Kidney (tissue), 14 donors: ENCODE data around the gene SYT4. TPM values are rescaled to one million over a fixed set of nuclear protein-coding genes. Genes with fewer than 3 reads are reported as not detected.
"Not testable (repeated sequence)": the region's sequence is repeated elsewhere in the genome, so short reads cannot be mapped to it uniquely, and the experiment has no call there.

Experiments
- DNase-seq, 5 donors: peaks; one replicate each; pipeline ENCODE4 v3.0.0-alpha.2; 2013 to 2020
- FAIRE-seq: peaks from 2 replicates; lab custom pipeline; 2012; peaks lifted over from hg19 to GRCh38; lab: Jason Lieb, UNC
- H3K27ac ChIP-seq, 2 donors: one replicate each; pipeline ENCODE4 v1.7.0; 2013; ENCODE audit warnings: low read depth in 2 of 2, low read length in 2 of 2, inconsistent platforms in 1 of 2
- H3K27me3 ChIP-seq: one replicate; pipeline ENCODE4 v1.7.1; 2013; ENCODE audit warnings: low read length, inconsistent platforms; ENCODE audit not compliant: control insufficient read depth, insufficient read depth
- H3K36me3 ChIP-seq, 3 donors: one replicate each; pipeline versions ENCODE4 v1.7.0 to v1.7.1; 2013; ENCODE audit warnings: low read length in 3 of 3, control low read depth in 1 of 3, inconsistent platforms in 1 of 3; ENCODE audit not compliant: insufficient read depth in 3 of 3, control insufficient read depth in 2 of 3
- H3K4me1 ChIP-seq, 3 donors: one replicate each; pipeline versions ENCODE4 v1.7.0 to v1.7.1; 2013; ENCODE audit warnings: low read length in 3 of 3, inconsistent platforms in 1 of 3, low read depth in 1 of 3; ENCODE audit not compliant: control insufficient read depth in 2 of 3, insufficient read depth in 2 of 3
- H3K4me3 ChIP-seq, 3 donors: one replicate each; pipeline versions ENCODE4 v1.7.0 to v1.8.1; 2013; ENCODE audit warnings: low read length in 3 of 3, control low read depth in 1 of 3, inconsistent platforms in 1 of 3
- H3K9ac ChIP-seq, 3 donors: one replicate each; pipeline versions ENCODE4 v1.7.0 to v1.7.1; 2013; ENCODE audit warnings: low read length in 3 of 3, control low read depth in 1 of 3, inconsistent platforms in 1 of 3
- H3K9me3 ChIP-seq, 3 donors: one replicate each; pipeline versions ENCODE4 v1.7.0 to v1.7.1; 2013; ENCODE audit warnings: low read length in 3 of 3, control low read depth in 1 of 3, inconsistent platforms in 1 of 3; ENCODE audit not compliant: control insufficient read depth in 2 of 3, insufficient read depth in 1 of 3
- intact Hi-C: fragments of 100-400 bp; cut with DNase I; formaldehyde crosslinking; loops from one replicate; pipeline ENCODE4 v1.11.1; 2022
- polyA plus RNA-seq: library from polyadenylated mRNA; stranded (reverse); fragments of 350-450 nt; fragmentation: Illumina TruSeq; extraction: RNeasy Lipid Tissue Mini Kit (QIAGEN cat#74804); gene quantifications from one replicate; pipeline ENCODE4 v1.2.3, GENCODE V29; 2014; ENCODE audit warnings: low read depth, low replicate concordance; ENCODE audit not compliant: insufficient read depth
- total RNA-seq: library from RNA; stranded (reverse); fragmentation: NEBNext Ultra II Directional; extraction: Animal tissue kit (Norgen Biotek cat#: 25700); gene quantifications from one replicate; pipeline ENCODE4 v1.2.1, GENCODE V29; 2021
- TF ChIP-seq, protein P1 (sequence below): IDR thresholded peaks from 3 replicates; pipeline ENCODE4 v1.5.1; 2012; ENCODE audit warnings: mild to moderate bottlenecking, moderate library complexity, borderline replicate concordance; ENCODE audit not compliant: insufficient read depth; ENCODE audit errors: extremely low read depth
- donor health status: control.
- donor health status: control.
- donor health status: control.
- donor health status: control.
- donor health status: control.
- donor health status: DM: yes; HTN: yes; CAD: no.
- donor health status: Normal renal cell carcinoma (clear cell type).

Gene SYT4
- total and polyA plus RNA-seq, 2 donors from 2014 or later: not detected

DNA sequence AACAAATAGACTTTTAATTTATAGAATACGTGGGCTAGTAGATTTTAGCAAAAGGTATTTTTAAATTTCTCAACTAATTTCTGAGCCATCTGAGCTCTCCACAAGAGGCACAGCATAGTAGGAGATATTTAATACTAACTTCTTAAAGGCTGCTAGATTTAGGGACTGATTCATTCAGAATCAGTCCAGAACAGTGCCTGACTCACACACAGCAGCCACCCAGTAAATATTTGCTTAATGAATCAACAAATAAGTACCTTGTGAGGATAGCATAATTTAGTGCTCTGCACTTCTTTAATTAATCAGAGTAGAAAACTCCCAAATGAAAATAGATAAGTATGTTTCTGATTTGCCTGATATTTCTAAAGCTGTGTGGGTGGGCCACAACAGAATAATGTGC, 35.6 kb upstream of the SYT4 start:
- no peak for DNase-seq
- Histone ChIP-seq H3K9ac (no peak overlapping the region), H3K36me3 (no peaks in the 10 kb centered on the region), H3K4me3 (no peak overlapping the region), H3K27ac (no peak overlapping the region), H3K4me1 (no peaks in the 10 kb centered on the region), H3K27me3 (no peaks in the 10 kb centered on the region), H3K9me3 (no peaks in the 10 kb centered on the region)
- TF ChIP-seq, protein P1, sequence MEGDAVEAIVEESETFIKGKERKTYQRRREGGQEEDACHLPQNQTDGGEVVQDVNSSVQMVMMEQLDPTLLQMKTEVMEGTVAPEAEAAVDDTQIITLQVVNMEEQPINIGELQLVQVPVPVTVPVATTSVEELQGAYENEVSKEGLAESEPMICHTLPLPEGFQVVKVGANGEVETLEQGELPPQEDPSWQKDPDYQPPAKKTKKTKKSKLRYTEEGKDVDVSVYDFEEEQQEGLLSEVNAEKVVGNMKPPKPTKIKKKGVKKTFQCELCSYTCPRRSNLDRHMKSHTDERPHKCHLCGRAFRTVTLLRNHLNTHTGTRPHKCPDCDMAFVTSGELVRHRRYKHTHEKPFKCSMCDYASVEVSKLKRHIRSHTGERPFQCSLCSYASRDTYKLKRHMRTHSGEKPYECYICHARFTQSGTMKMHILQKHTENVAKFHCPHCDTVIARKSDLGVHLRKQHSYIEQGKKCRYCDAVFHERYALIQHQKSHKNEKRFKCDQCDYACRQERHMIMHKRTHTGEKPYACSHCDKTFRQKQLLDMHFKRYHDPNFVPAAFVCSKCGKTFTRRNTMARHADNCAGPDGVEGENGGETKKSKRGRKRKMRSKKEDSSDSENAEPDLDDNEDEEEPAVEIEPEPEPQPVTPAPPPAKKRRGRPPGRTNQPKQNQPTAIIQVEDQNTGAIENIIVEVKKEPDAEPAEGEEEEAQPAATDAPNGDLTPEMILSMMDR: no peak
- intact Hi-C loops: no loop called here
- no peak for FAIRE-seq

- FAIRE-seq (no peak), DNase-seq (no peak)
- no peaks in the 10 kb centered on the region for H3K4me1 ChIP-seq
- no peaks in the 10 kb centered on the region for H3K36me3 ChIP-seq
- H3K4me3 ChIP-seq: no peak overlapping the region
- H3K9ac ChIP-seq: no peak overlapping the region
- no peaks in the 10 kb centered on the region for H3K27me3 ChIP-seq
- no peak overlapping the region for H3K27ac ChIP-seq
- no peaks in the 10 kb centered on the region for H3K9me3 ChIP-seq
- TF ChIP-seq, protein P1: no peak
- intact Hi-C loops: no loop called here
Observed at GRCh38 chr18:43310239-43310638, 32.9 kb upstream of the SYT4 start.

- no peak for DNase-seq
- intact Hi-C loops: no loop called here
- H3K4me1 ChIP-seq: no peaks in the 10 kb centered on the region
- H3K27ac ChIP-seq: no peak overlapping the region
- H3K9ac ChIP-seq: no peak overlapping the region
- no peak overlapping the region for H3K4me3 ChIP-seq
- H3K9me3 ChIP-seq: no peaks in the 10 kb centered on the region
- no peak for FAIRE-seq
- no peaks in the 10 kb centered on the region for H3K36me3 ChIP-seq
- TF ChIP-seq, protein P1: no peak
- H3K27me3 ChIP-seq: no peaks in the 10 kb centered on the region
Observed at GRCh38 chr18:43303376-43303775, 26.1 kb upstream of the SYT4 start.

GRCh38 chr18:43286187-43286586, 8.9 kb upstream of the SYT4 start:
- H3K27me3 ChIP-seq, H3K4me3 ChIP-seq, H3K36me3 ChIP-seq, H3K9me3 ChIP-seq, FAIRE-seq, H3K4me1 ChIP-seq, DNase-seq, H3K9ac ChIP-seq, H3K27ac ChIP-seq, intact Hi-C loops: not testable (repeated sequence)
